Measurements from ENCODE around the gene INPPL1.
"Not testable (repeated sequence)": the region's sequence is repeated elsewhere in the genome, so short reads cannot be mapped to it uniquely, and the experiment has no call there.

INPPL1 gene

DNA sequence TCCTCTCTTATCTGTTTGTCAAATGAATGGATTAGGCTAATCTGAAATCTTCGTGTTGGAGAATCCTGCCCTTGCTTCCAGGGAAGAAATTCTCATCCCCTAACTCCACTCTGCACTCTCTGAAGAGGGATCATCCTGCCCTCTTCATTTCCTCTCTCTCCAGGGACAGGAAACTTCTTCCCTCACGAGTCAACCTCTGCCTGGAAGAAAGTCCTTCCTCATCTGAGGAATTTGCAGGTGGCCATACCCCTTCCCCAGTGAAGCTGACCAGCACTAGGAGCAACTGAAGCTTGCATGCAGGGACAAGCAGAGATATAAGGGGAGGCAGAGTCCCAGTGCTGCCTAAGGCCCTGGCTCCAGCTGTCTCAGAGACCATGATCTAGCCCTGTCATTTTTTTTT, 23.0 kb downstream of the INPPL1 start:
- DNase-seq, result no peak

DNA sequence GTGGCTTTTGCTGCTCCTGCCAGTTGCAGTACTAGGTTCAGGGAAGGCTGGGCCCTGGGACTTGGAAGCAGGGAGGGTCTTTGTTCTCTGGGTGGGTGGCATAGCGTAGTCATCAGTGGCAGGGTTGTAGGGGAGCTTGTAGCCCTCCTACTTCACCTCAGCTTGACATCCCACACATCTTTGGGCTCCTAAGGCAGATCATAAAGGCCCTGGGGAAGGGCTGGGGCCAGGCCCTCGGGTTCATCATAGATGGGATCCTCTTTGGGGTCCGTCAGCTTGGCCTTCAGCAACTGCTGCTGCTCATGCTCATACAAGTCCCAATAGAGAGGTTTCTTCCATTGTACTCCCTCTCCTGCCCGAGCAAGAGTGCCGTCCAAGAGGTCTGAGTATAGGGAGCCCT, 25.4 kb downstream of the INPPL1 start:
- no peak for DNase-seq

DNA sequence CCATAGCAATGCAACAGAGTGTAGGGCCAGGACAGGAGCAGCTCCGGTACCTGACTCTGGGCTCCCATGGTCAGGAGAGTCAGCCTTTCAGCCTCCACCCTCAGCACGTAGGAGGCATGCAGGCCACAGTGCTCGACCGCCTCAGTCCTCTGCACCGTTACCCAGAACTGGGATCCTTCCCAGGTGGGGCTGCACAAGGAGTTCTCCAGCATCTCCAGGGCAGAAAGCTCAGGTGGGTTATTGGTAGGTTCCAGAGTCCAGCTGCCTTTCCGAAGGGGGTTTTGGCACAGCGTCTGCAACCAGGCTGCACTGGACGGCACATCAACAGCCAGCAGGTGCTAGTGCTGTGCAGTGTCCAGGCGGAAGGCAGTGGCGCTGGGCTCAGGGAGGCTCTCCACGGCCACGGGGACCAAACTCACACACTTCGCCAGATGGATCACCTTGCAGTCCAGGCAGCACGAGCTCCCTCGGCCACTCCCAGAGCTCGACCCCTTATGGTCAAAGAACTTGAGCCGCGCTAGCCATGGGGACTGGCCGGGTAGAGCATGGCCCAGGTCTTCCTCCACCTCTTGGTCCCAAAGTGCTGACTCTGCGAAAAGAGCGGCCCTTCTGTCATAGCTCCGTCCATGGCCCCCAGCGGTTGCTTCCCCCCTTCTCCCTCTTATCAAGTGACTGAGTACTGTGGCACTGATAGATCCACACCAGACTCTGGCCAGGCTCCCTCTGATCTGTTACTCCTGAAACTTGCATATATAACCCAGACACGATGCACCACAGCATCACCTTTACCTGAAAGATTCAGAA, 26.3 kb downstream of the INPPL1 start:
- DNase-seq, result no peak

DNA sequence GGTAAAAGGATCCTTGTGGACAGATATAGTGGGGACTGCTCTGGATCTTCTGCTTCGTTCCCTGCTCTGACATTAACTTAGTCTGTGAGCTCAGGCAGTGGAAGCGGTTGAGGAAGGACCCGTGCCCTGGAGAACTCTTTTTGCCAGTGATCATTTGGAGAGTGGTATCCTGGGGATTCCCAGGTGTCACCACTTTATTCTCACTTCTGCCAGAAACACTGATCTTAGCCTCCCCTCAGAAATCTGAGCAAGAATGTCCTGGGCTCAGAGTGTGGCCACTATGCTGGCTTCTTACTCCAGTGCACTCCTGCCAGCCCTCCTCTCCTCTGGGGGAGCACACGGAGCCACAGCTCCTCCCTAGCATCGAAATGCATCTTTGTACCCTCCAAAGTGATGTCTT, 27.0 kb downstream of the INPPL1 start:
- no peak for DNase-seq

DNA sequence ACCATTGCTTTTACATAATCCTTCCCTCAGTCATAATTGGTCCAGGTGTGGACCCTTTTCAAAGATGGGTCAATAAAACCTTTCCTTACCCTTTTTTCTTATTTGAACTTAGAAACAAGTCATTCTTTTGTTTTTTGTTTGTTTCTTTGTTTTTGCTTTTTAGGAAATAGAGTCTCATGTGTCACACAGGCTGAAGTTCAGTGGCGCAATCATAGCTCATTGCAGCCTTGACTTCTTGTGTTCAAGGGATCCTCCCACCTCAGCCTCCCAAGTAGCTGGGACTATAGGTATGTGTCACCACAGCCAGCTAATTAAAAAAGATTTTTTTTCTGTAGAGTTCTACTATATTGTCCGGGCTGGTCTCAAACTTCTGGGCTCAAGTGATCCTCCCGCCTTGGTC, 28.8 kb downstream of the INPPL1 start:
- no peak for DNase-seq

DNA sequence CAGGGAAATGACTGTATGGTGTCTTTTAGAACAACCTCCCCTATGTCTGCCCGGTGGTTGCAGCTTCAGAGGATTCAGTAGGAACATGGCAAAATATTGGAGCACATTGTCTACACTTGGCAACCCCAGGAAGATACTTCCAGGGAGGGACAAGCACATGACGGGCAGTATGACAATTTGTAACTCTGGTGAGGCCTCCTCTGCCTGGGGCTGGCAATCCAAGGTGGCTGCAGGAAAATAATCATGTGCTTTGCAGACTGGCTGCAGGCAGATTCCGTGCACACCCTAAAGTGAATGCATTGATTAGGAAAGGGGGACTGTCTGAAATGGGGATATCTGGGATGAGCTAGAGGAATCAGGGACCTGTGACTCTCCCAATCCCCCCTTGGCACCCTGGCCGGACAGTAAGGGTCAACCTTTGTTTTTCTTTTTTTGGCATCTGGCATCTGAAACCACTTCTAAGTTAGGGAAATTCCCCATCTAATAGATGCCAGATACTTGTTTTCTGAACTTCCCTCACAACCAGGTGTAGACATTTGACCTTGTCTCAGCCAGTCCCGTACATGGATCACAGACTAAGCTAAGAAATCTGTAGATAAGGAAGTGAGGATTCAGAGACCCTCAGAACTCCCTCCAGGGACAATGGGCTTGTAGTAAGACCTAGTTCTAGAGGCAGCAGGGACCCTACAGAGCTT, 29.9 kb downstream of the INPPL1 start:
- DNase-seq, result no peak

DNA sequence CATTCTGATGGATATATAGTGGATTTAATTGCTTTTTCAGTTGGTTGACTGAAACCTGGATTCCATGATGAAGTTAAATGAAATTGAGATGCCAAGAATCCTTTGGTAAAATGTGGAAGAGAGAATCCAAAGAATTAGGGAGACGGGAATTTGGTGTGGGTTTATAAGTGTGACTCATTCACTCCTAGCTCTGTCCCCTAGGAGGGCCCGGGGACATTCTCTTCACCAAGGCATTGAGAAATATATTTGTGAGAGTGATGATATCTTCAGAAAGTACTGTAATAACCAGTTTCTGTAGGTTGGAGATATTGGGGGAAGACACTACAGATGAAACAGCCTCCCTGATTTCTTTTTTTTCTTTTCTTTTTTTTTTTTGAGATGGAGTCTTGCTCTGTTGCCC, 33.0 kb downstream of the INPPL1 start:
- no peak for DNase-seq

DNA sequence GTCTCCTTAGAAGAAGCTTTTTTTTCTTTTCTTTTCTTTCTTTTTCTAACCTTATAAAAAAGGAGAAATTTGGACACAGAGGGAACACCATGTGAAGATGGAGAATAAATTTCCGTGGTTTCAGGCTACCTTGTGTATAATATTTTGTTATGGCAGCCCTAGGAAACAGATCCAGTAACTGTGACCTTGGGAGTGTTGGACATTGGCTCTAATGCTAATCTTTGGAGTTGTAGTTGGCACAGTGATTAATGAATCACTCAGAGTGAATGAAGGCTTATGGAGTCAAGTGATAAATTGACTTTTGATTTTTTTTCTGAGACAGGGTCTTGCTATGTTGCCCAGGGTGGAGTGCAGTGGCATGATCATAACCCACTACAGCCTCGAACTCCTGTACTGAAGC, 34.9 kb downstream of the INPPL1 start:
- no peak for DNase-seq

DNA sequence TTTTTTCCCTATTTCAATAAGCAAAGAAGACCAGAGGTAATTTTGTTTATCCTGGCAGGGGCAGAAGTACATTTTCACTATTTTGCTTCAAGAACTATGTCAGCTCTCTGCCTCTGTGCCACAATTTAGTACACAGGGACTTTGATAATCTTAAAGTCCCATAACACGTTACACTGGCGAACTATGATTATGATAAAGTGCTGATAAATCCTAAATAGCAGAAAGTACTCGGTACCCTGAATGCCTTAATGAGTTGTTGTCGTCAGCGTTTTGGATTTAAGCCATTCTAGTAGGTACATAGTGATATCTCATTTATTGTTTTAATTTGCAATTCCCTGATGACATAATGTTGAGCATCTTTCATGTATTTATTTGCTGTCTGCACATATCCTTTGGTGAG, 36.0 kb downstream of the INPPL1 start:
- DNase-seq, result no peak

DNA sequence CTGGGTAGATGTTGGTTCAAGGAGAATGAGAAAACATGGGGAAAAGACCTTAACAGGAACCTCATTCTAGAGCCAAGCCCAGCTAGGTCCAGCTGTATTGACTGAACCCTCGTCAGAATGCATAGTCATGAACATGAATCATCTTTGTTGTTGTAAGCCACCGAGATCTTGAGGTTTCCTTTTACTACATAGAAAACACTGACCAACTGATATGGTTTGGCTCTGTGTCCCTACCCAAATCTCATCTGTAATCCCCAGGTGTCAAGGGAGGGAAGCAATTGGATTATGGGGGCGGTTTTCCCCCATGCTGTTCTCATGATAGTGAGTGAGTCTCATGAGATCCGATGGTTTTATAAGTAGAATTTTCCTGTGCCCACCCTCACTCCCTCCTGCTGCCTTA, 38.8 kb downstream of the INPPL1 start:
- DNase-seq, result no peak

DNA sequence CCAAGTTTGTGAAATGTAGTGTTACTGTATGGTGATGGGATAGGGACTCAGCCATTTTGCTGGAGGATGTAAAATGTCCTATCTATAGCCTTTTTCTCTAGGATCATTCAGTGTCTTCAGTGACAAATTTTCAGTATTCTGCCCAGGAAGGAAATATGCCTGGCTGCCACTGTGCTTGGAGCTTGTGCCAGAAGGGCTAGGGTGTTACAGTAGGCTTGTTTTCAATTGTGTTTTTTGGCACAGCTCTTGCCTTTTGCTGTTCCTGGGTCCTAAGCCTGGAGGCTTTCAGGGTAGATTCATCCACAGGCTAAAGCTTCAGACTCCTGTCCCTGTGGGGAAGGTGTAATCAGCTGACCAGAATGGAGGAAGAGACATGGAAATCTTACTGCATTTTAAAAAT, 41.4 kb downstream of the INPPL1 start:
- DNase-seq, result no peak

DNA sequence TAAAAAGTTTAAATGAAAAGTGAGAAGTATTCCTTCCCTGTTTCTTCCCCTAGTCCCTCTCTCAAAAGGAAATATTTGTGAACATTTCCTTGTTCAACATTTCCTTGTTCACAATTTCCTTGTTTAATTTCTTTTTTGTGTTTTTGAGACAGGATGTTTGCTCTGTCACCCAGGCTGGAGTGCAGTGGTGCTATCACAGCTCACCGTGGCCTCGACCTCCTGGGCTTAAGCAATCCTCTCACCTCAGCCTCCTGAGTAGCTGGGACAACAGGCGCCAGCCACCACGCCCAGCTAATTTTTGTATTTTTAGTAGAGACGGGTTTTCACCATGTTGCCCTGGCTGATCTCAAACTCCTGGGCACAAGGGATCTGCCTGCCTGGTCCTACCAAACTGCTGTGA, 42.4 kb downstream of the INPPL1 start:
- DNase-seq, result not testable (repeated sequence)

DNA sequence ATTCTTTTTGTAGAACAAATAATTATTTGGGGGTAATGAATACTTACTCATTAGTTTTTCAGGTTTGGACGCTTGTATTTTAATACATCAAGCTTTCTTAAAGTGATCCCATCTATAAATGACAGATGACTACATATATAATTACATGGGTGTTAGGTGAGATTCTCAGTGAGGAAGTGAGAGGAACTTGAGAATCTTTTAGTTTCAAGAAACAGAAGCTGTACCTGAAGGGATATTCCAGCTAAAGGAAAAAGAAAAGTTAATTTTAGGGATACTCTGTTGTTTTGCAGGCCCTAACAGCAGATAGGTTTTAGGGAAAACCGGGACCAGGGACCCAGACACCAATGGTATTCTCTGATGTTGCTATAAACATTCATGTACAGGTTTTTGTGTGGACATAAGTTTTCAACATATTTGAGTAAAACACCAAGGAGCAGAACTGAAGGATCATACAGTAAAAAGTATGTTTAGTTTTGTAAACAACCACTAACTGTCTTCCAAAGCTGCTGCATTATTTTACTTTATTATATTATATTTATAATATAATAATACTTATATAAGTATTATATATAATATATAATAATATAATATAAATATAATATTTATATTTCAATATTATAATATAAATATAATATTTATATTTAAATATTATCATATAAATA, 43.5 kb downstream of the INPPL1 start:
- no peak for DNase-seq

DNA sequence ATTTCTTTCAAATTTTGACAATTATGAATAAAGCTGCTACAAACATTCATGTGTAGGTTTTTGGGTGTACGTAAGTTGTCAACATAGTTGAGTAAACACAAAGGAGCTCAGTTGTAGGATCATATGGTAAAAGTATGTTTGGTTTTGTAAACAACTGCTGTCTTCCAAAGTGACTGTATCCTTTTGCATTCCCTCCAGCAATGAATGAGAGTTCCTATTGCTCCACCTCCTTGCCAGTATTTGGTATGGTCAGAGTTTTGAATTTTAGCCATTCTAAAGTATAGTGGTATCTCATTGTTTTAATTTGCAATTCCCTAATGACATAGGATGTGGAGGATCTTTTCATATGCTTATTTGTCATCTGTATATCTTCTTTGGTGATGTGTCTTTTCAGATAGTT, 47.4 kb downstream of the INPPL1 start:
- DNase-seq, result no peak

DNA sequence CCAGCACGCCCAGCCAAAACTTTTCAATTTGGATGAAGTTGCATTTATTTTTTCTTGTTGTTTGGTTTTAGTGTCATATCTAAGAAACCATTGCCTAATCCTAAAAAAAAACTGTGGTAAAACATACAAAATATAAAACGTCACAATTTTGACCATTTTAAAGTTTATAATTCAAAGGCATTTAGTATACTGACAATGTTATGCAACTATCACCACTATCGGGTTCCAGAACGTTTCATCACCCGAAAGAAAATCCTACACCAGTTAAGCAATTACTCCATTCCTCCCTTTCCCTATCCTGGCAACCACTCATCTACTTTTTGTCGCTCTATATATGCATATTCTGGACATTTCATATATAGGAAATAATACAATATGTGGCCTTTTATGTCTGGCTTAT, 49.9 kb downstream of the INPPL1 start:
- DNase-seq, result no peak

DNA sequence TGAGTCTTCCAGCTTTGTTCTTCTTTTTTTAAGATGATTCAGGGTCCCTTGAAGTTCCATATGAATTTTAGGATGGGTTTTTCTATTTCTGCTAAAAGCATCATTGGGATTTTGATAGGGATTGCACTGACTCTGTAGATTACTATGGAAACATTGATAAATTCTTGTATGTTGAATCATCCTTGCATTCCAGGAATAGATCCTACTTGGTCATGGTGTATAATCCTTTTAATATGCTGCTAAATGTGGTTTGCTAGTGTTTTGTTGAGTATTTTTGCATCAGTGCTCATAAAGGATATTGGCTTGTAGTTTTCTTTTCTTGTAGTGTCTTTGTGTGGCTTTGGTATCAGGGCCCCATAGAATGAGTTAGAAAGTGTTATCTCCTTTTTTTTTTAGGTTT, 54.3 kb downstream of the INPPL1 start:
- no peak for DNase-seq

DNA sequence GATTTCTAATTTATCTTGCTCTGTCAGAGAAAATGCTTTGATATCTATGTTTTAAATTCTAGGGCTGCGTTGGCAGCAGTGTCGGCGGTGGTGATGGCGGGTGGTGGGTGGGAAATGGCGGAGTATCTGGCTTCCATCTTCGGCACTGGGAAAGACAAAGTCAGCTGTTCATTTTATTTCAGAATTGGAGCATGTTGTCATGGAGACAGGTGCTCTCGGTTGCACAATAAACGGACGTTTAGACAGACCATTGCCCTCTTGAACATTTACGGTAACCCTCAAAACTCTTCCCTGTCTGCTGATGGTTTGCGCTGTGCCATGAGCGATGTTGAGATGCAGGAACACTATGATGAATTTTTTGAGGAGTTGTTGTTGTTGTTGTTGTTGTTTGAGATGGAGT, 55.5 kb downstream of the INPPL1 start:
- DNase-seq, result no peak

DNA sequence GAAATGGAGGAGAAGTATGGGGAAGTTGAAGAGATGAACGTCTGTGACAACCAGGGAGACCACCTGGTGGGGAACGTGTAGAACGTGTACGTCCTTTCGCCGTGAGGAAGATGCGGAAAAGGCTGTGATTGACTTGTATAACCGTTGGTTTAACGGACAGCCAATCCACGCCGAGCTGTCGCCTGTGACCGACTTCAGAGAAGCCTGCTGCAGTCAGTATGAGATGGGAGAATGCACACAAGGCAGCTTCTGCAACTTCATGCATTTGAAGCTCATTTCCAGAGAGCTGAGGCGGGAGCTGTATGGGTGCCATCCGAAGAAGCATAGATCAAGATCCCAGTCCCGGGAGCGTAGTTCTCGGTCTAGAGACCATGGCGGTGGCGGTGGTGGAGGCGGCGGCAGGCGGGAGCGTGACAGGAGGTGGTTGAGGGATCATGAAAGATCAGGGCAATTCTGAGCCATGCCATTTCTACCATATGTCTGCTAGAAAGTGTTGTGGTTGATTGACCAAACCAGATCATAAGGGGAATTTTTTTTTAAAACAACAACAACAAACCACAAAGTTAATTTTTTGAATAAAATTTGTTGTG, 56.3 kb downstream of the INPPL1 start:
- no peak for DNase-seq

DNA sequence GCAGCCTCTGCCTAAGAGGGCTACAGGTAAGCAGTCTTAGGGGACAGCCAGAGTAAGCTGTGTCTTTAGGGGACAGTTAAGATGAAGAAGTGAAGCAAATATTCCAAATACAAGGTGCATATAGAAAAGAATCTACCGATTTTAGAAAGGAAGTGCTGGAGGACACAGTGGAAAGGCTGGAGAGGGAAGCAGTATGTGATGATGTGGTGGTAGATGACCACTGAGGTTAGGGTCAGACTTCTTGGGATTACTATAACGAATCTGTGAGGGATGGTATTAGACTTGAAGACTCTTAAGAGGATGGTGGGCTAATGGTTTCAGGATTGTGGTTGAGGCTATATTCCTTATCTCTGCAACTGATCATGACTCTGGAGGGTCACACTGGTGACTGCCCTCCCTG, 59.4 kb downstream of the INPPL1 start:
- no peak for DNase-seq

DNA sequence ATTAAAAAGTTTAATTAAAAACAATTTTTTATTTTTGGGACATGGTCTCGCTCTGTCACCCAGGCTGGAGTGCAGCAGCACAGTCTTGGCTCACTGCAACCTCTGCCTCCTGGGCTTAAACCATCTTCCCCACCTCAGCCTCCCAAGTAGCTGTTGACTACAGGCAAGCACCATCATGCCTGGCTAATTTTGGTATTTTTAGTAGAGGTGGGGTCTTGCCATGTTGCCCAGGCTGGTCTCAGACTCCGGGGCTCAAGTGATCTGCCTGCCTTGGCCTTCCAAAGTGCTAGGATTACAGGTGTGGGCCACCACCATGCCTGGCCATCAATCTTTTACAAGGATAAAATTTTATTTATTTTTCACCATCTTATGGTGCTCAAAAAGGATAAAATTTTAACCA, 62.7 kb downstream of the INPPL1 start:
- no peak for DNase-seq

All from hippocampal formation (tissue), 2 donors.